ENCODE data around the gene FTSJ1. TPM values are rescaled to one million over a fixed set of nuclear protein-coding genes. Genes with fewer than 3 reads are reported as not detected.

The FTSJ1 gene
- total and polyA plus RNA-seq, 2 of the 8 experiments (the other 6 are each of a cell fraction or from before 2014, with no cell fraction given) = 62.4 to 80.4 TPM

GRCh38 chrX:48496660-48497059 lies 20.7 kb downstream of the FTSJ1 start:
- H3K9ac ChIP-seq (replicated peaks in 1 of 4; ENCODE audit: extremely low read depth in 1 of 4, low read depth in 3 of 4, low read length in 3 of 4) = no peak overlapping the region
- H2BK20ac ChIP-seq (ENCODE audit: low read length) = no peak overlapping the region
- no peak overlapping the region for H3K14ac ChIP-seq (ENCODE audit: insufficient read length)
- H3K4me1 ChIP-seq (replicated peaks in 1 of 4; ENCODE audit: control insufficient read depth in 3 of 4, insufficient read depth in 4 of 4, low read length in 3 of 4) = no peaks in the 10 kb centered on the region; a peak in 1 of 7 replicates
- no peak overlapping the region for H3K4me3 ChIP-seq (ENCODE audit: extremely low read depth in 1 of 4, insufficient read depth in 2 of 4, low read depth in 3 of 4, low read length in 4 of 4)
- DNase-seq (ENCODE audit: low read depth in 1 of 2, low spot score in 2 of 2) (no peak), FAIRE-seq (no peak)
- CTCF ChIA-PET (ENCODE audit: partially characterized antibody) = no interaction called here
- no peak overlapping the region for H4K5ac ChIP-seq (ENCODE audit: insufficient read length, low read depth, low read length)
- no peak overlapping the region for H2BK12ac ChIP-seq (ENCODE audit: low read depth, low read length)
- H3K4me2 ChIP-seq (ENCODE audit: insufficient read depth in 1 of 2, low read depth in 2 of 2, low read length in 2 of 2) = no peak overlapping the region
- H3K18ac ChIP-seq (ENCODE audit: extremely low read depth, low read length) = no peak overlapping the region
- 100% methylated on average over 2 of the region's 4 CpGs; no CpG with 5 or more reads in 1 of the 2 experiments for WGBS, 2 experiments (ENCODE audit: extremely low coverage in 1 of 2, insufficient coverage in 1 of 2, insufficient read length in 1 of 2, insufficient replicate concordance in 2 of 2, low coverage in 1 of 2, low lambda C conversion rate in 2 of 2, missing lambda C conversion rate in 1 of 2)
- H2BK15ac ChIP-seq (ENCODE audit: low read length) = no peak overlapping the region
- no peaks in the 10 kb centered on the region for H3K23me2 ChIP-seq (ENCODE audit: low read depth, low read length)
- no peak overlapping the region for H2BK5ac ChIP-seq (ENCODE audit: low read depth, low read length)
- no peaks in the 10 kb centered on the region for H3K27me3 ChIP-seq (replicated peaks in 1 of 4; ENCODE audit: control insufficient read depth in 3 of 4, extremely low read depth in 1 of 4, insufficient read depth in 3 of 4, low read length in 3 of 4)
- H4K91ac ChIP-seq (replicated peaks; ENCODE audit: insufficient read length, low read length) = no peak overlapping the region
- H3K4ac ChIP-seq (replicated peaks; ENCODE audit: insufficient read length, low read depth, low read length) = no peak overlapping the region
- H2AFZ ChIP-seq (ENCODE audit: low read length) = no peak overlapping the region; the same call in 1 of the 2 replicates
- H3K9me3 ChIP-seq (ENCODE audit: insufficient read depth in 2 of 2, low read depth in 1 of 2, low read length in 1 of 2) = no peaks in the 10 kb centered on the region
- no peaks in the 10 kb centered on the region for H4K20me1 ChIP-seq (replicated peaks in 1 of 2; ENCODE audit: control insufficient read depth in 1 of 2, insufficient read depth in 2 of 2, low read length in 2 of 2)
- no peak overlapping the region for H3K27ac ChIP-seq (ENCODE audit: low read depth, low read length)
- H3K79me1 ChIP-seq (ENCODE audit: low read depth, low read length) = no peaks in the 10 kb centered on the region
- no peak overlapping the region for H4K8ac ChIP-seq (ENCODE audit: extremely low read depth, insufficient read depth, low read length)
- H3K23ac ChIP-seq (ENCODE audit: insufficient read length) = no peak overlapping the region
- no peaks in the 10 kb centered on the region for H3K36me3 ChIP-seq (ENCODE audit: control insufficient read depth in 2 of 4, insufficient read depth in 4 of 4, low read length in 3 of 4)
- no peak overlapping the region for H2AK5ac ChIP-seq (ENCODE audit: low read depth, low read length)
- no peaks in the 10 kb centered on the region for H3K79me2 ChIP-seq (ENCODE audit: control insufficient read depth in 1 of 2, insufficient read depth in 2 of 2, low read length in 2 of 2)
- no peak overlapping the region for H2BK120ac ChIP-seq (replicated peaks; ENCODE audit: low read depth, low read length)
- POLR2A ChIA-PET (ENCODE audit: partially characterized antibody) = no interaction called here
- H3K56ac ChIP-seq (replicated peaks; ENCODE audit: insufficient read length, low read depth, low read length) = no peak overlapping the region
- no peak for TF ChIP-seq KDM1A (IDR thresholded peaks at IDR 0.05; ENCODE audit: borderline replicate concordance, low read length)

Measured in H1 (cell line).